Brain microvascular endothelial cell (primary cell): ENCODE measurements around the gene CRAT.

ENCODE experiments used
- DNase-seq: peaks from one replicate; pipeline ENCODE4 v3.0.0-alpha.2; 2020
- H3K27ac ChIP-seq: fragments of 250-450 bp; sonication (Bioruptor Pico); 2 replicates; pipeline ENCODE4 v1.5.1; 2020; ENCODE audit warnings: mild to moderate bottlenecking, moderate library complexity
- H3K27me3 ChIP-seq: fragments of 250-450 bp; sonication (Bioruptor Pico); replicated peaks from 2 replicates; pipeline ENCODE4 v1.5.1; 2020; ENCODE audit warnings: mild to moderate bottlenecking
- H3K36me3 ChIP-seq: fragments of 250-450 bp; sonication (Bioruptor Pico); replicated peaks from 2 replicates; pipeline ENCODE4 v1.5.1; 2020; ENCODE audit warnings: mild to moderate bottlenecking
- H3K4me3 ChIP-seq: 2 replicates; pipeline ENCODE4 v1.5.1; 2011; ENCODE audit warnings: low read depth, mild to moderate bottlenecking, control low read depth, low read length, moderate library complexity
- in situ Hi-C: cut with HindIII; loops from 2 replicates; pipeline ENCODE4 v1.10.0; 2017; ENCODE audit warnings: low sequenced_read_pairs, low pct_ligation_motif_present
- TF ChIP-seq, protein P1 (sequence below): IDR thresholded peaks from 2 replicates; pipeline ENCODE4 v1.5.1; 2011; ENCODE audit warnings: low read depth, mild to moderate bottlenecking, moderate library complexity, low read length, control low read depth, inconsistent platforms; ENCODE audit errors: missing control alignments

The CRAT gene

DNA sequence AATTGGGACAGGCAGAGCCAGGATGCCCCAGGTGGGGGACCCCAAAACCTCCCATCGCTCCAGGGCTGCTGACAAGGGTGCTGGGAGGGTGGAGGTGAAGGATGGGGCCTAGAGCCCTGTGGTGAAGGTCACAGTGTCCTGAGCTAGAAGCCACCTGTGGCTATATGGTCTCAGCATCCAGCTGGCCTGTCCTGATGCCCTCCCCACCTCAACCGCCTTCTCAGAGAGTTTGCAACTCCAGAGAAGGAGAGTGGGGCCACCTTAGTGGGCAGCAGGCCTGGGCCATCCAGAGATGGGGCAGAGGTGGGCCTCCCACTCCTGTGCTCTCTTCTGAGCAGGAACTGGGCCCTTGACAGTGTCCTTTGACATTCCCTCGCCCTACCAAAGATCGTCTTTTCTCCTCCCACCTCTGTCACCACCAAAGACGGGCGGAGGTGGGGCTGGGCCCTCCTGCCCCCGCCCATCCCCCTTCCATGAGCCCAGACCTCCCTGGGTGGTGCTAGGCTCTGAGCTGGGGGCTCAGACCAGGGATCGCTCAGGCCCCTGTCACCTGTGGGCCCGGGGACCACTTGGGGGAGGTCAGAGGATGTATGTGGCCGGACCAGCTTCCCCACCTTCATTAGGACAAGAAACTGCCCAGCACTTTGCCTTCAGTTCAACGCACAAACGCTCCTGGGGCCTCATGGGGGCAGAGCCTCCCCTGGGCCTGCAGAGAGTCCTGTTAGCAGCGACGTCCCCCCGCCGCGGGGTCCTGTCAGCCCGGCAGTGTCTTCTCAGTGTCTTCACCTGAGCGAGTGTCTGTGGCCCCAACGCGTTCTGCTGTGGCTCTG lies 39.7 kb downstream of the CRAT start:
- Histone ChIP-seq H3K27ac (no peak overlapping the region), H3K27me3 (no peaks in the 10 kb centered on the region), H3K4me3 (no peak overlapping the region), H3K36me3 (peaks cover 16% of the 10 kb centered on the region)
- in situ Hi-C loops: no loop called here
- no peak for DNase-seq
- TF ChIP-seq, protein P1, sequence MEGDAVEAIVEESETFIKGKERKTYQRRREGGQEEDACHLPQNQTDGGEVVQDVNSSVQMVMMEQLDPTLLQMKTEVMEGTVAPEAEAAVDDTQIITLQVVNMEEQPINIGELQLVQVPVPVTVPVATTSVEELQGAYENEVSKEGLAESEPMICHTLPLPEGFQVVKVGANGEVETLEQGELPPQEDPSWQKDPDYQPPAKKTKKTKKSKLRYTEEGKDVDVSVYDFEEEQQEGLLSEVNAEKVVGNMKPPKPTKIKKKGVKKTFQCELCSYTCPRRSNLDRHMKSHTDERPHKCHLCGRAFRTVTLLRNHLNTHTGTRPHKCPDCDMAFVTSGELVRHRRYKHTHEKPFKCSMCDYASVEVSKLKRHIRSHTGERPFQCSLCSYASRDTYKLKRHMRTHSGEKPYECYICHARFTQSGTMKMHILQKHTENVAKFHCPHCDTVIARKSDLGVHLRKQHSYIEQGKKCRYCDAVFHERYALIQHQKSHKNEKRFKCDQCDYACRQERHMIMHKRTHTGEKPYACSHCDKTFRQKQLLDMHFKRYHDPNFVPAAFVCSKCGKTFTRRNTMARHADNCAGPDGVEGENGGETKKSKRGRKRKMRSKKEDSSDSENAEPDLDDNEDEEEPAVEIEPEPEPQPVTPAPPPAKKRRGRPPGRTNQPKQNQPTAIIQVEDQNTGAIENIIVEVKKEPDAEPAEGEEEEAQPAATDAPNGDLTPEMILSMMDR: no peak

DNA sequence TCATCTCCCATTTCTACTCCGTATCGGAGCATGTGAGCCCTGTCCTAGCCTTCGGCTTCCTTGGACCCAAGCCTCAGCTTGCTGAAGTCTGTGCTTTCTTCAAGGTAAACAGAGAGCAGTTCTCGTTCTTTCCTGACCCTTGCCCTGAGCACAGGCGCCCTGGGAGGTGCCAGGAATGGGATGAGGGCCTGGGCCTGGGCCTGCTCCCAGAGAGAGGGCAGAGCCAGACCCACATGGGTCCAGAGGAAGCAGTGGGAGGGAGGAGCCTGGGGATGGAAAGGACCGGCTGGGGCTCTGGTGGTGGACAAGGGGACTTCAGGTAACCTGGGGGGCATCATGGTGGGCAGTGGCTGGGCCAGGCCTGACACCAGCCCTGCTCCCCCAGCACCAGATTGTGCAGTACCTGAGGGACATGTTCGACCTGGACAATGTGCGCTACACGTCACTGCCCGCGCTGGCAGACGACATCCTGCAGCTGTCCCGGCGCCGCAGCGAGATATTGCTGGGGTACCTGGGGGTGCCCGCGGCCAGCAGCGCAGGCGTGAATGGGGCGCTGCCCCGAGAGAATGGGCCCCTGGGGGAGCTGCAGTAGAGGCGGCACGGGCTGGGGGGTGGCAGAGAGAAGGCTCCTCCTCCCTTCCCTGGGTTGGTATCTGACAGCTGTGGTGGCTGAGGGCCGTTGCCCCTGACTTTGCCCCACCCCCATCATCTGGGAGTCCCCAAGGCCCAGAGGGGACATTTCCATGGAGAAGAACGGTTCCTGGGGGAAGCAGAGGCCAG lies 40.5 kb downstream of the CRAT start:
- in situ Hi-C loops: no loop called here
- no peak for DNase-seq
- no peak overlapping the region for H3K4me3 ChIP-seq
- H3K27ac ChIP-seq: no peak overlapping the region
- peaks cover 22% of the 10 kb centered on the region for H3K36me3 ChIP-seq
- TF ChIP-seq, protein P1: no peak
- no peaks in the 10 kb centered on the region for H3K27me3 ChIP-seq

DNA sequence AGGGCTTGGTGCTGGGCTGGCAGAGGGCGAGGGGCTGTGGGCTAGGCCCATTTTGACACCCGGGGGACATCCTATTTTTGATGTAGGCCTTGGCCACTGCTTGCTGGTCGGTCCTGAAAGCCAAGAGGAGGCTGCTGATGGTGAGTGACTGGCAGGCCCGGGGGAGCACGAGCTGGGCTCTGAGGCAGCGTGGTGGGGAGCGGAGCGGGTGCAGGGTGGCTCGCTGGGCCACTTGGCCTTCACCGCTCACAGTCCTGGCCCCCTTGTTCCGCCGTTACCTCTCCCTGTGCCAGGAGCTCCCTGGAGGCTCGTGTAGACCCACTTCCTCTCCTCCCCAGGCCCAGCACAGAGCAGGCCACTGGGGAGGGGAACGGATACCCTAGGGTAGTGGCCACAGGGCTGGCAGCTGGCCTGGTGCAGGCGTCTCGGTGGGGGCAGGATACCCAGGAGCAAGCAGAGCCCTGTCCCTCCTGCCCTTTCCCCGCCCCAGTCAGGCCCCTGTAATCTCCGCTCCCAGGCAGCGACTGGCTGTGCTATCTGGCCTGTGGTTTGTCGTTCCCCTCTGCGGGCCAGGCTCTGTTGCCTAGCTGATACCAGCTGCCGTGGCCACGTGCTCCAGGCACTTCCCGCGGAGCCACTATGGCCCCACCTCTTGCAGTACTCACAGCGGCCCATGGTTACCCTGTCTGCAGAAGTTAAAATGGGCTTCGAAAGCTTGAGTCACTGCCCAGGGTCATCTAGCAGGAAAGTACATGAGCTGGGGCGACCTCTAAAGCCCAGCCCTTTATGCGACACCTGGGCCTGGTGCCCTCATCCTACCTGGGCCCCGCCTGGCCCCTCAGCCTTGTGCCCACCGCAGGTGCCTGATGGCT lies 41.4 kb downstream of the CRAT start:
- H3K36me3 ChIP-seq: peaks cover 24% of the 10 kb centered on the region

DNA sequence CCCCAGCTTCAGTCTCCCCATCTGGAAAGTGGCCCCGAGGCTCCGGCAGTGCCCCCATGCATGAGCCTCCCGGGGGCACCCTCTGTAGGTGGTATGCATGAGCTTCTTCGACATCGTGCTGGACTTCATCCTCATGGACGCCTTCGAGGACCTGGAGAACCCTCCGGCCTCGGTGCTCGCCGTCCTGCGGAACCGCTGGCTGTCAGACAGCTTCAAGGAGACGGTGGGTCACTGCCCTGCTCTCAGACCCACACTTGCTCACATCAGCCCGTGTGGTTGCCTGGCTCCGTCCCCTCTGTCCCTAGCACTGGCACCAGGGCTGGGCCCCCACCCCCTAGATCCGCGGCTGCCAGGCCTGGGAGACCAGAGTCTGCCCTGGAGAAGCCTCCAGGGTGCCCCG lies 42.5 kb downstream of the CRAT start:
- no peak for DNase-seq
- H3K36me3 ChIP-seq: peaks cover 28% of the 10 kb centered on the region
- TF ChIP-seq, protein P1: no peak
- no peaks in the 10 kb centered on the region for H3K27me3 ChIP-seq
- H3K27ac ChIP-seq: no peak overlapping the region
- no peak overlapping the region for H3K4me3 ChIP-seq
- in situ Hi-C loops: no loop called here

More for the DNA sequence above, 41.4 kb downstream of the CRAT start:
- TF ChIP-seq, protein P1: no peak
- DNase-seq: no peak
- in situ Hi-C loops: no loop called here
- H3K4me3 ChIP-seq: no peak overlapping the region
- H3K27ac ChIP-seq: no peak overlapping the region
- no peaks in the 10 kb centered on the region for H3K27me3 ChIP-seq

DNA sequence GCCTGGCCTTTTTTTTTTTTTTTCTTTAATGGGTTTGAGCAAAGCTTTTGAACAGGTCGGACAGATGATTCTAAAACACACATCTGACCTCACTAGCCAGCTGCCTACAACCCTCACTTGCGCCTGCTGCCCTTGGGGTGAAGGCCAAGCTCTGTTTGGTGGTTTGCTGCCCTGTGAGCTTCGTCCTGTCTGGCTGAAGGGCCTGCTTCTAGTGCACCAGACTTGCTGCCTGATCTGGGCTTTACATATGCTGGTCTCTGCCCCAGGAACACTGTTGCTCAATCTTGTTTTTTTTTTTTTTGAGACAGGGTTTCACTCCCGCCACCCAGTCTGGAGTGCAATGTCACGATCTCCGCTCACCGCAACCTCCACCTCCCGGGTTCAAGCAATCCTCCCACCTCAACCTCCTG lies 46.1 kb downstream of the CRAT start:
- Histone ChIP-seq H3K27ac (no peak overlapping the region), H3K27me3 (no peaks in the 10 kb centered on the region), H3K36me3 (peaks cover 28% of the 10 kb centered on the region), H3K4me3 (no peak overlapping the region)
- TF ChIP-seq, protein P1: no peak
- in situ Hi-C loops: no loop called here
- no peak for DNase-seq
